Ishikawa (cell line): Measurements from ENCODE around the gene AGAP3.

Experiments
- CEBPB ChIP-seq: IDR thresholded peaks from 2 replicates; pipeline ENCODE4 v1.6.1; 2012
- CREB1 ChIP-seq: IDR thresholded peaks from 2 replicates; pipeline ENCODE4 v1.6.1; 2012; ENCODE audit warnings: low read depth
- EGR1 ChIP-seq: IDR thresholded peaks from 2 replicates; pipeline ENCODE4 v1.6.1; 2012
- EP300 ChIP-seq: IDR thresholded peaks from 2 replicates; pipeline ENCODE4 v1.6.1; 2012; ENCODE audit warnings: borderline replicate concordance
- FOXM1 ChIP-seq: IDR thresholded peaks from 2 replicates; pipeline ENCODE4 v1.6.1; 2012; ENCODE audit warnings: low read depth, borderline replicate concordance
- MAX ChIP-seq: IDR thresholded peaks from 2 replicates; pipeline ENCODE4 v1.6.1; 2012
- NFIC ChIP-seq: IDR thresholded peaks from 2 replicates; pipeline ENCODE4 v1.6.1; 2012
- RAD21 ChIP-seq: IDR thresholded peaks from 2 replicates; pipeline ENCODE4 v1.6.1; 2012; ENCODE audit warnings: low read depth
- REST ChIP-seq: IDR thresholded peaks from 2 replicates; pipeline ENCODE4 v1.6.1; 2012; ENCODE audit warnings: low read depth, mild to moderate bottlenecking
- TAF1 ChIP-seq: IDR thresholded peaks from 2 replicates; pipeline ENCODE4 v1.6.1; 2012; ENCODE audit warnings: low read depth, mild to moderate bottlenecking
- TCF12 ChIP-seq: IDR thresholded peaks from 2 replicates; pipeline ENCODE4 v1.6.1; 2012; ENCODE audit warnings: low read depth
- USF1 ChIP-seq: IDR thresholded peaks from 2 replicates; pipeline ENCODE4 v1.6.1; 2012
- YY1 ChIP-seq: IDR thresholded peaks from 2 replicates; pipeline ENCODE4 v1.6.1; 2012; ENCODE audit warnings: low read depth
- ZBTB7A ChIP-seq: IDR thresholded peaks from 2 replicates; pipeline ENCODE4 v1.6.1; 2012; ENCODE audit warnings: low read depth

- no peak for TF ChIP-seq CREB1
- no peak for TF ChIP-seq FOXM1
- TF ChIP-seq EP300: no peak
- TF ChIP-seq RAD21: no peak
- TF ChIP-seq REST: no peak
- TF ChIP-seq TCF12: no peak
- TF ChIP-seq TAF1: no peak
- TF ChIP-seq CEBPB: no peak
- no peak for TF ChIP-seq YY1
- TF ChIP-seq USF1: no peak
- TF ChIP-seq NFIC: no peak
- no peak for TF ChIP-seq MAX
- no peak for TF ChIP-seq ZBTB7A
- no peak for TF ChIP-seq EGR1
Measured at GRCh38 chr7:151185762-151186639, 99.7 kb downstream of the AGAP3 start.
